ENCODE data around the gene CSF2.

CSF2 gene

GRCh38 chr5:132049559-132049958, 24.0 kb upstream of the CSF2 start:
- H3K9ac ChIP-seq (ENCODE audit: low read depth, low read length) = no peak overlapping the region
- H3K9me3 ChIP-seq (ENCODE audit: control insufficient read depth, insufficient read depth, low read length) = no peaks in the 10 kb centered on the region
- H3K36me3 ChIP-seq (ENCODE audit: insufficient read depth, low read length) = no peaks in the 10 kb centered on the region
- peaks cover 5% of the 10 kb centered on the region; the same call in 1 of the 2 replicates for H3K4me1 ChIP-seq (ENCODE audit: insufficient read depth, low read length)

- Histone ChIP-seq H3K9ac (ENCODE audit: low read depth, low read length) (no peak overlapping the region), H3K4me1 (ENCODE audit: insufficient read depth, low read length) (peaks cover 5% of the 10 kb centered on the region; the same call in 1 of the 2 replicates), H3K9me3 (ENCODE audit: control insufficient read depth, insufficient read depth, low read length) (no peaks in the 10 kb centered on the region), H3K36me3 (ENCODE audit: insufficient read depth, low read length) (no peaks in the 10 kb centered on the region)
These were observed 23.5 kb upstream of the CSF2 start for GRCh38 chr5:132050136-132050535.

- Histone ChIP-seq H3K9me3 (ENCODE audit: control insufficient read depth, insufficient read depth, low read length) (no peaks in the 10 kb centered on the region), H3K4me1 (ENCODE audit: insufficient read depth, low read length) (peaks cover 5% of the 10 kb centered on the region; the same call in 1 of the 2 replicates), H3K9ac (ENCODE audit: low read depth, low read length) (no peak overlapping the region), H3K36me3 (ENCODE audit: insufficient read depth, low read length) (no peaks in the 10 kb centered on the region)
These were observed 22.7 kb upstream of the CSF2 start for GRCh38 chr5:132050661-132051552.

DNA sequence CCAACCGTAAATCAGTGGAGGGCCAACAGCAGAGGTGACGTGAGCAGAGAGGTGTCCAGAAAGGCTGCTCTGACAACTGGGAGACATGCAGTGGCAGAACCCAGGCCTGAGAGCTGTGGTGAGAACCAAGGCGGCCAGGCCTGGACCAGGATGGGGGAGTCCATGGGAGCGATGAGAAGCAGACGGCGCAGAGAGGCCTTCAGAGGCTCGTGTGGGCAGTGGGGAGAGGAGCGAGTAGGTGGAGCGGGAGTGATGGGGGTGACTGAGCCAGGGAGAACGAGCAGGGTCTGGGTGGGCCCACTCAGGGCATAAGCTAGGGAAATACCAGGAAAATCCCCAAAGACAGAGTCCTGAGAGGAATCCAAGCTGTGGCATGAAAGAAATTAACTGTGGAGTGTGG, 21.1 kb upstream of the CSF2 start:
- Histone ChIP-seq H3K4me1 (ENCODE audit: insufficient read depth, low read length) (no peaks in the 10 kb centered on the region), H3K9me3 (ENCODE audit: control insufficient read depth, insufficient read depth, low read length) (no peaks in the 10 kb centered on the region), H3K36me3 (ENCODE audit: insufficient read depth, low read length) (no peaks in the 10 kb centered on the region), H3K9ac (ENCODE audit: low read depth, low read length) (no peak overlapping the region)

DNA sequence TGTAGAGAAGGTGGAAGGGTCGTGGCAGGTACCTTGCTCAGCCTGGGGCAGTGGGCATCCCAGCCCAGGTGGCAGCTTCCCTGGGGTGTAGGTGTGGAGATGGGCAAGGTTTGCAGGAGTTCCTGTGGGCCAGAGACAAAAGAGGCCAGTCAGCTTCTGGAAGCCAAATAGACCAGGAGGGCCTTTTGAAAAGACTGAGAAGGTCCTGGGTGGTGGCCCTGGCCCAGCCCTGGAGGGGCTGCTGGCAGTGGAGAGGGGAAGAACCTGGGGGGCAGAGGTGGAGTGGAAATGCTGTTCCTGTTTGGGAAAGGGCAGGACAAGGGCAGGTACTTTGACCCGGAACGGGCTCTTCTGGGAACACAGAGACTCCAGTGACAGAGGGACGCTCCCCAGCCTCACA, 20.1 kb upstream of the CSF2 start:
- no peaks in the 10 kb centered on the region for H3K36me3 ChIP-seq (ENCODE audit: insufficient read depth, low read length)
- H3K4me1 ChIP-seq (ENCODE audit: insufficient read depth, low read length) = no peaks in the 10 kb centered on the region
- no peaks in the 10 kb centered on the region for H3K9me3 ChIP-seq (ENCODE audit: control insufficient read depth, insufficient read depth, low read length)
- H3K9ac ChIP-seq (ENCODE audit: low read depth, low read length) = no peak overlapping the region

DNA sequence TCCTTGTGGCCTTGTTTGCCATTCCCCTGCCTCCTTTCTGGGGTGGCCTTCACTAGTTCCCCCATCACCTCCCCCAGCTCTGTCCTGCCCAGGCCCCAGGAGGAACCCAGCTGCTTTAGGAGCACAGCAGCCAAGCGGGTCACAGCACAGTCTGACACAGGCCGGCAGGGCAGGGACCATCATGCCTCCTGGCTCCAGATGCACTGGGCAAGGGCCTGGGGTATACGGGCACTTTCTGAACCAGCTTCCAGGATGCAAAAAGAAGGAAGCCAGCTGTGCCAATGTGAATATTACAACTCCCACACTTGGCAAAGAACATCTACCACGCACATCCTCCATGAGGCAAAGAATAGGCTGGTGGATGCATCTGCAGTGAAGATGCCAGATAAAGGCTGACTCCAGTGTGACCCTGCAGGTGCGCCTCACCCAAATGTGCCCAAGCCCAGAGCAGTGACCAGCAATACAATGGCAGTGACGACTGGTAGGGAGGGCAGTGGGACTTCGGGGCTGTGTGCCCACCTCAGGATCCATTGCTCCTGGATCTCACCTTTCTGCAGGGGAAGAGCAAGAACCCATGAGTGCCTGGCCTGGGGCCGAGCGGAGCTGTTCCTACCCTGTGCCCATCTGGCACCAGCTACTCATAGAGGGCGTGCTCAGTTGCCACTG, 19.4 kb upstream of the CSF2 start:
- no peaks in the 10 kb centered on the region for H3K4me1 ChIP-seq (ENCODE audit: insufficient read depth, low read length)

DNA sequence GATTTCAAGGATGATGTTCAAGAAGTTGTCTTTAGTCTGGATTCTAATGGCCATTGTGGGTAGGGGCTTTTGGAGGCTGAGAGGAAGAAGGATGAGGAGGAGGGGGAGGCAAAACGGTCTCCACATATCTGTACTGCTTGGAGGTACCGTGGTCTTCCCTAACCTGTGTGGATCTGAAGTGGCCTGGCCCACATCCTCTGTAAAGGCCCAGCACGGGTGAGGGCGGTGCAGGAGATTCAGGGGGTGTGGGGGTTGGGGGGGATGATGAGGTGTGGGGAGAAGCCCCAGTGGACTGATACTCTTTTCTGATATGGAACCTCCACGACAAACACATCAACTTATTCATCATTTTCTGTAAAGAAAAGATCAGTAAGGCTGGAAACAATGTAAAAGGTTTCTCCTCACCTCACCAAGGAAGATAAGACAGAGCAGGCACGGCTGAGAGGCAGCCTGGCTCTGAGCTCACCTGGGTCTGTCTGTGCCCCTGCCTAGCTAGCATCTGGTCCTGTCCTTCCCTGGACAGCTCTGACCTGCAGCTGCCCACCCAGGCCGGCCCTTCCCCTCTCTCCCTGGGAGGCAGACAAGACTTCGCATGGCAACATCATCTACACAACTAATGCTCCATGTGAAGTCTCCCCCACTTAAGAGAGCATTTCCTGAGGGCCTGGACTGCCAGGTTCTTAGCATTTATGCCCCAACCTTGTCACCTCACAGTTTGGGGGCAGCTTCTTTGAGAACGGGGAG, 18.7 kb upstream of the CSF2 start:
- Histone ChIP-seq H3K9ac (ENCODE audit: low read depth, low read length) (no peak overlapping the region), H3K4me1 (ENCODE audit: insufficient read depth, low read length) (no peaks in the 10 kb centered on the region), H3K9me3 (ENCODE audit: control insufficient read depth, insufficient read depth, low read length) (no peaks in the 10 kb centered on the region), H3K36me3 (ENCODE audit: insufficient read depth, low read length) (no peaks in the 10 kb centered on the region)

More for the DNA sequence above, 19.4 kb upstream of the CSF2 start:
- H3K9ac ChIP-seq (ENCODE audit: low read depth, low read length) = no peak overlapping the region
- H3K9me3 ChIP-seq (ENCODE audit: control insufficient read depth, insufficient read depth, low read length) = no peaks in the 10 kb centered on the region
- H3K36me3 ChIP-seq (ENCODE audit: insufficient read depth, low read length) = no peaks in the 10 kb centered on the region

DNA sequence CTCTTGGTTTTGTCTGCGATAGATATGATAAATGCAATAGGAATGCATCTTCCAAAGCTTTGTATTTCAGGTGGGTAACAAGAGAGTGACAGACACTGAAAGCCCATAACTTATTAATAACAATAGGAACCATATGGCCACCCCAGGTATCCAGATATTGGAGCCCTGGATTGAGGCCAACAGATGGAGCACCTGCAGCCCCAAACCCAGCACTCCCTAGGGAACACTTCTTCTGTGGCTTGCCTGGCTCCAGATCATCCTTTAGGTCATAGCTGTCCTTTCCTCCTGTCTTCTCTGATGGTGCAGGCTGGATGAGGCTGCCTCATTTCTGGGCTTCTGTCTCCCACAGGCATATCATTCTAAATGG, 18.2 kb upstream of the CSF2 start:
- H3K9ac ChIP-seq (ENCODE audit: low read depth, low read length) = no peak overlapping the region
- H3K9me3 ChIP-seq (ENCODE audit: control insufficient read depth, insufficient read depth, low read length) = no peaks in the 10 kb centered on the region
- no peaks in the 10 kb centered on the region for H3K36me3 ChIP-seq (ENCODE audit: insufficient read depth, low read length)
- no peaks in the 10 kb centered on the region for H3K4me1 ChIP-seq (ENCODE audit: insufficient read depth, low read length)

DNA sequence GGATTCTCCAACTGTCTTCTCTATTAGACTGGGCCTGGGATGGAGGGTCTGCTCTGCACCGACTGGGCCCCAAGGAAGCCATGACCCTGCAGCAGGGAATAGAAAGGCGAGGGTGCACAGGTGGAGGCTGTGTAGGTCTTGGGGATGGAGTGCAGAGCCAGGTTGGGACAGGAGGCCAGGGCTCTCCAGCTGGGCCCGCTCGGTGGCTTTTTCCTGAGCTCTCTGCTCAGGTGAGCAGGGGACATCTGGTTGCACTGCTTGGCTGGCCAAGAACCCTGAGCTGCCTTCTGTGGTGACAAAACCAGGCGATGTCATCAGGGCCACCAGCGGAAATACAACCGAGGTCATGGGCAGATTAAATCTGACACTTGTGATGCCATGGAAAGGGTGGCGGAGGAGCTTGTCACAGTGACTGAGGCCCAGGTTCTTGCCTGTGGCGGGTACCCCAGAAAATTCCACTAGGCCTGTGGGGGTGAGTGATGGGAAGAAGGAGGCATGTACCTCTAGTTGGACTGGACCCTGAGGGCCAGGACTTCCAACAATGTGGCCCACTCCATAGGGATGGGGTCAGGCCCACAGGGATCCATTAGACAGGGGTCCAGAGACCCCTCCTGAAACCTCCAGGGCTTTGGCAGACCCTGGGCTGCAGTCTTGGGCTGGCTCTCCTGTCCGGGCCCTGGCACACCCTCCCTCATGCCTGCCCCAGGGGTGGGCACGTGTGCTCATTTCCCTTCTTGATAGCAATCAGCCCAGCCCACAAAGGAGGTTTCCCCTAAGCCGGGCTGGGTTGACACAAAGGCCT, 17.6 kb upstream of the CSF2 start:
- no peak overlapping the region for H3K9ac ChIP-seq (ENCODE audit: low read depth, low read length)
- H3K36me3 ChIP-seq (ENCODE audit: insufficient read depth, low read length) = no peaks in the 10 kb centered on the region
- H3K9me3 ChIP-seq (ENCODE audit: control insufficient read depth, insufficient read depth, low read length) = no peaks in the 10 kb centered on the region
- H3K4me1 ChIP-seq (ENCODE audit: insufficient read depth, low read length) = no peaks in the 10 kb centered on the region; the same call in 1 of the 2 replicates

DNA sequence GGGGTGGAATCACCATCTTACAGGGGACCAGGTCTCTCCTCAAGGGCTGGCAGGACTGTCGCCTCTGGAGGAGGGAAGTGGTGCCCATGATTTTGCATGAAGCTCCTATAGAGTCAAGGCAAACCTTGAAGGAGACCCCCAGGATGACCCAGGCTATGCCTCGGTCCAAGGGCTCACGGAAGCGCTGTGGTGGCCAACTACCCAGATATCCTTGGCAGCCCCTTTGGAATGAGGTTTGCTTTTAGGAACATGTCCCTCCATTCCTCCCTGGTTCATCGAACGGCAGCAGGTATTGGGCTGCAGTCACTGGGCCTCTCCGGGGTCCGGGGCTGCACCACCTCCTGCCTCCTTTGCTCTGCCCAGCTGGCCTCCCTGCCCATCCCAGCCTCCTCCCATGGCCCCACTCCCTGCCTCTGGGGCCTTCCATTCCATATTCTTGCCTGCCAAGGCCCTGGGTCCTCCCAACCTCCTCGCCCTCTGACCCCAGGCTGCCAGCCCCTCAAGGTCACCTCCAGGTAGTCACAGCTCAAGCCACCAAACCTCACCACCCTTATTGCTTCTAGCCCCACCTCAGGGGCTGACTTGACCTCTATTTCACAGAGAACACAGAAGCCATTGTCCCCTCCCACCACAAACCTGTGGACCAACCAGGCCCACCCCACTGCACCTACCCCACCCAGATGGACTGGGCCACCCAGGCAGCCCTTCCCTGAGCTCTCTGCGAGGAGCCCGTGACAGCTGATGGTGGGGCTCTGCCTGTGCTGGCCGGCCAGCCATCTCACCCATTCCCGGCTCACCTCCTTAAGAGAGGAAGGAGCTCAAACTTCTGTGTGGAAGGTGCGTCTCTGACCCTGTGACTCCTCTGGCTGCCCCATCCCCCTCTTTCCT, 16.7 kb upstream of the CSF2 start:
- H3K36me3 ChIP-seq (ENCODE audit: insufficient read depth, low read length) = no peaks in the 10 kb centered on the region
- H3K9me3 ChIP-seq (ENCODE audit: control insufficient read depth, insufficient read depth, low read length) = no peaks in the 10 kb centered on the region
- H3K9ac ChIP-seq (ENCODE audit: low read depth, low read length) = no peak overlapping the region
- H3K4me1 ChIP-seq (ENCODE audit: insufficient read depth, low read length) = no peaks in the 10 kb centered on the region; the same call in 1 of the 2 replicates

- no peak overlapping the region for H3K9ac ChIP-seq (ENCODE audit: low read depth, low read length)
- no peaks in the 10 kb centered on the region; the same call in 1 of the 2 replicates for H3K4me1 ChIP-seq (ENCODE audit: insufficient read depth, low read length)
- no peaks in the 10 kb centered on the region for H3K9me3 ChIP-seq (ENCODE audit: control insufficient read depth, insufficient read depth, low read length)
- no peaks in the 10 kb centered on the region for H3K36me3 ChIP-seq (ENCODE audit: insufficient read depth, low read length)
These were observed 15.9 kb upstream of the CSF2 start for GRCh38 chr5:132057498-132058255.

DNA sequence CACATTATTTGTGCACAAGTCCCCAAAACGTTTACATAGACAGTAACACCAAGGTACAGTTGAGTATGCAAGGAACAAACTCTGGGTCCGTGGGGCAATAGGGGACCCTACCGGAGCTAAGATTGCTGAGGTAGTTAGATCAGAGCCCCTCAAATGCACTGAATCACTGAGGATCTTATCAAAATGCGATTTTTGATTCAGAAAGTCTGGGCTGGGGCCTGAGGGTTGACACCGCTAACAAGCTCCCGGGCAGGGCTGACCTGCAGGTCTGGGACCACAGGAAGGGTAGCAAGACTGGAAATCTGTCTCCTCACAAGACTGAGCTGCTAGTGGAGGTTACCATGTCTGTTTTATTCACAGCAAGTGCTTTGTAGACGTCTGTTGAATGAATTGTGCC, 14.9 kb upstream of the CSF2 start:
- Histone ChIP-seq H3K4me1 (ENCODE audit: insufficient read depth, low read length) (no peaks in the 10 kb centered on the region; the same call in 1 of the 2 replicates), H3K9ac (ENCODE audit: low read depth, low read length) (no peak overlapping the region), H3K9me3 (ENCODE audit: control insufficient read depth, insufficient read depth, low read length) (no peaks in the 10 kb centered on the region), H3K36me3 (ENCODE audit: insufficient read depth, low read length) (no peaks in the 10 kb centered on the region)

Data from ES-I3 (cell line).